Measurements from ENCODE around the gene KCNG4. TPM values are rescaled to one million over a fixed set of nuclear protein-coding genes. Genes with fewer than 3 reads are reported as not detected.

Gene KCNG4
- total RNA-seq, 1 donor: not detected

DNA sequence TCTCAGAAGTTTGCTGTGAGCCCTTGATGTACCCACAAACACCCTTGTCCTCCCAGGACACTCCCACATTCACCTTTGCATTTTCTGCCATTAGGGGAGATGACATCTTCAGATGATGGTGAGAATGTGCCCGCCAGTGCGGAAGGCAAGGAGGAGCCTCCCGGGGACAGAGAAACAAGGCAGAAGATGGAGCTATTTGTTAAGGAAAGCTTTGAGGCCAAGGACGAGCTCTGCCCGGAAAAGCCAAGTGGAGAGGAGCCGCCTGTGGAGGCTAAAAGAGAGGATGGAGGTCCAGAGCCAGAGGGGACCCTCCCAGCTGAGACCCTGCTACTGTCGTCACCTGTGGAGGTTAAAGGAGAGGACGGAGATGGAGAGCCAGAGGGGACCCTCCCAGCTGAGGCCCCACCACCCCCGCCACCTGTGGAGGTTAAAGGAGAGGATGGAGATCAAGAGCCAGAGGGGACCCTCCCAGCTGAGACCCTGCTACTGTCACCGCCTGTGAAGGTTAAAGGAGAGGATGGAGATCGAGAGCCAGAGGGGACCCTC lies 70.0 kb downstream of the KCNG4 start:
- H3K4me3 ChIP-seq (ENCODE audit: low read depth, low read length): no peak overlapping the region
- no peak for DNase-seq (ENCODE audit: low read depth)
- TF ChIP-seq, protein P1, sequence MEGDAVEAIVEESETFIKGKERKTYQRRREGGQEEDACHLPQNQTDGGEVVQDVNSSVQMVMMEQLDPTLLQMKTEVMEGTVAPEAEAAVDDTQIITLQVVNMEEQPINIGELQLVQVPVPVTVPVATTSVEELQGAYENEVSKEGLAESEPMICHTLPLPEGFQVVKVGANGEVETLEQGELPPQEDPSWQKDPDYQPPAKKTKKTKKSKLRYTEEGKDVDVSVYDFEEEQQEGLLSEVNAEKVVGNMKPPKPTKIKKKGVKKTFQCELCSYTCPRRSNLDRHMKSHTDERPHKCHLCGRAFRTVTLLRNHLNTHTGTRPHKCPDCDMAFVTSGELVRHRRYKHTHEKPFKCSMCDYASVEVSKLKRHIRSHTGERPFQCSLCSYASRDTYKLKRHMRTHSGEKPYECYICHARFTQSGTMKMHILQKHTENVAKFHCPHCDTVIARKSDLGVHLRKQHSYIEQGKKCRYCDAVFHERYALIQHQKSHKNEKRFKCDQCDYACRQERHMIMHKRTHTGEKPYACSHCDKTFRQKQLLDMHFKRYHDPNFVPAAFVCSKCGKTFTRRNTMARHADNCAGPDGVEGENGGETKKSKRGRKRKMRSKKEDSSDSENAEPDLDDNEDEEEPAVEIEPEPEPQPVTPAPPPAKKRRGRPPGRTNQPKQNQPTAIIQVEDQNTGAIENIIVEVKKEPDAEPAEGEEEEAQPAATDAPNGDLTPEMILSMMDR (IDR thresholded peaks at IDR 0.05; ENCODE audit: insufficient read depth, low read length): no peak

Small RNA genes within 50 kb of the gene (small RNA-seq; reads per million reads assigned to genes)
- not detected for gene RNA5SP433

Other genes starting within 250 kb of the KCNG4 start
- gene SLC38A8, start 197.2 kb downstream of the KCNG4 start, total RNA-seq (ENCODE audit: low replicate concordance): not detected in 2 replicates
- 61.1 and 89.0 TPM in 2 replicates for gene MBTPS1, start 123.1 kb downstream of the KCNG4 start, total RNA-seq (ENCODE audit: low replicate concordance)
- 12.5 and 18.7 TPM in 2 replicates for gene HSDL1, start 94.8 kb downstream of the KCNG4 start, total RNA-seq (ENCODE audit: low replicate concordance)
- 0.09 TPM in 1 of 2 replicates, not detected in the other for gene DNAAF1, start 94.7 kb downstream of the KCNG4 start, total RNA-seq (ENCODE audit: low replicate concordance)
- 19.4 and 20.6 TPM in 2 replicates for gene TAF1C, start 53.0 kb downstream of the KCNG4 start, total RNA-seq (ENCODE audit: low replicate concordance)
- gene ADAD2, start 48.9 kb downstream of the KCNG4 start, total RNA-seq (ENCODE audit: low replicate concordance): not detected in 2 replicates
- under 0.01 TPM in 1 of 2 replicates, not detected in the other for gene WFDC1, start 54.9 kb upstream of the KCNG4 start, total RNA-seq (ENCODE audit: low replicate concordance)
- not detected in 2 replicates for gene ATP2C2, start 128.5 kb upstream of the KCNG4 start, total RNA-seq (ENCODE audit: low replicate concordance)